ENCODE measurements around the gene TAMALIN.

TAMALIN gene

GRCh38 chr12:52032804-52033445 lies 26.2 kb downstream of the TAMALIN start:
- Histone ChIP-seq H3K36me3 (ENCODE audit: insufficient read depth, low read length) (no peaks in the 10 kb centered on the region), H3K9ac (ENCODE audit: insufficient read length) (peak overlapping the region; percentile 64), H3K4me3 (peak overlapping the region; percentile 71), H3K9me3 (ENCODE audit: low read depth, low read length) (no peaks in the 10 kb centered on the region), H3K27ac (peak overlapping the region; percentile 58; the same call in 1 of the 2 replicates)
- no peak for TF ChIP-seq FOXP2 (optimal IDR thresholded peaks at IDR 0.05; ENCODE audit: control extremely low read depth, extremely low read length, insufficient read depth)
- TF ChIP-seq EZH2 (IDR thresholded peaks at IDR 0.05): no peak
- TF ChIP-seq POLR2AphosphoS5 (IDR thresholded peaks at IDR 0.05; ENCODE audit: borderline replicate concordance, low read depth, low read length): no peak
- no peak for DNase-seq (ENCODE audit: low read depth, low spot score)

DNA sequence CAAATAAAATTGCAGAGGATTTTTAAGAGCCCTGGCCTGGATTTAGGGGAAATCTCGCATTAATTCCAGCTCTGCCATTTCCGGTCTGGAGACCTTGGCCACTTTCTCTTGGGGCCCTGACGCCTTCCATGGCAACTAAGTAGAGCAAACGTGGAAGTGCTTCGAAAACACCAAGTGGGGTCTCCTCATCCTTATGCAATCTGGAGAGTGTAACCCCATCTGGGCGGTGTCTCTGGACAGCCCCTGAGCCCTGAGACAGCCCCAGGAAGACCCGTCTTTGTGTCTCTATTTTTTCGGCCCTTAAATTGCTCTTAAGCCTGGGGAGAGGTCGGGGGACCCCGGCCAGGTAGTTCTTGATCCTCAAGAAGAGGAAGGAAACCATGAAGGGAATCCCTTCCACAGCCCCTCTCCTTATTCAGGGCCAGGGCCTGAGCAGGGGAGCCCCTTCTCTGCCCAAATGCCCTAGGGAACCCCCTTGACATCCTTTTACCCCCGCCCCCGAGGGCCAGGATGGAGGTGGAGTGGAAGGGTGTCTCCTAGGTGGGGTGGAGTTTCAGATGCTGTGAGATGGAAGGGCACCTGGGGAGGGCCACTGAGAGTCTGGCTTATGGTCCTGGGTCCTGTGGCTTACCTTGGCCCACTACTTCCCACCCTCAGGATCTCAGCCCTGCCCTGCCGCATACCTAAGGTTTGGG lies 26.8 kb downstream of the TAMALIN start:
- Histone ChIP-seq H3K9me3 (ENCODE audit: low read depth, low read length) (no peaks in the 10 kb centered on the region), H3K4me3 (peak overlapping the region; percentile 71), H3K36me3 (ENCODE audit: insufficient read depth, low read length) (no peaks in the 10 kb centered on the region), H3K27ac (peak overlapping the region; percentile 58; the same call in 1 of the 2 replicates), H3K9ac (ENCODE audit: insufficient read length) (peak overlapping the region; percentile 64)
- no peak for DNase-seq (ENCODE audit: low read depth, low spot score)
- no peak for TF ChIP-seq EZH2 (IDR thresholded peaks at IDR 0.05)
- TF ChIP-seq POLR2AphosphoS5 (IDR thresholded peaks at IDR 0.05; ENCODE audit: borderline replicate concordance, low read depth, low read length): no peak
- TF ChIP-seq FOXP2 (optimal IDR thresholded peaks at IDR 0.05; ENCODE audit: control extremely low read depth, extremely low read length, insufficient read depth): no peak

GRCh38 chr12:52035190-52035589 lies 28.4 kb downstream of the TAMALIN start:
- H3K9me3 ChIP-seq (ENCODE audit: low read depth, low read length): no peaks in the 10 kb centered on the region
- H3K27ac ChIP-seq: peak overlapping the region; percentile 59; the same call in 1 of the 2 replicates
- H3K4me3 ChIP-seq: no peak overlapping the region
- TF ChIP-seq FOXP2 (optimal IDR thresholded peaks at IDR 0.05; ENCODE audit: control extremely low read depth, extremely low read length, insufficient read depth): no peak
- no peak for TF ChIP-seq POLR2AphosphoS5 (IDR thresholded peaks at IDR 0.05; ENCODE audit: borderline replicate concordance, low read depth, low read length)
- TF ChIP-seq EZH2 (IDR thresholded peaks at IDR 0.05): no peak
- DNase-seq (ENCODE audit: low read depth, low spot score): no peak
- no peaks in the 10 kb centered on the region for H3K36me3 ChIP-seq (ENCODE audit: insufficient read depth, low read length)
- H3K9ac ChIP-seq (ENCODE audit: insufficient read length): no peak overlapping the region

DNA sequence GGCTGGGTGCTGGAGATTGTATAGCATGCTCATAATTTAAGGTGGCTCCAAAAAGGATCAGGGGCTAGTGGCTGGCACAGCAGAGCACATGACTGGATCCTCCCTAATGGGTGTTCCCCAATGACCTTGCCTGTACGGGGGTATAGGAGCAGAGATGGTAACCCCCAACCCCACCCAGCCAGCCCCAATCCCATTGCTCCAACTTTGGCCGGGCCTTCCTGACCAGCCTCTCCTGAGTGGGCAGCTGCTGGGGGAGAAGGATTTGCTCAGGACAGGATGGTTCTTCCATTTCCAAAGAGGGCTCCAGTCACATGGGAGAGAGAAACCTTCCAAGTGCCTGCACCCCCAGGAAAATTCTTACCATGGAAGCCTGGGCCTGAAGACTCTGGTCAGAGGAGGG lies 29.2 kb downstream of the TAMALIN start:
- Histone ChIP-seq H3K9me3 (ENCODE audit: low read depth, low read length) (no peaks in the 10 kb centered on the region), H3K27ac (peak overlapping the region; percentile 60; the same call in 1 of the 2 replicates), H3K9ac (ENCODE audit: insufficient read length) (no peak overlapping the region), H3K4me3 (no peak overlapping the region), H3K36me3 (ENCODE audit: insufficient read depth, low read length) (no peaks in the 10 kb centered on the region)
- DNase-seq (ENCODE audit: low read depth, low spot score): no peak
- TF ChIP-seq EZH2 (IDR thresholded peaks at IDR 0.05) (no peak), FOXP2 (optimal IDR thresholded peaks at IDR 0.05; ENCODE audit: control extremely low read depth, extremely low read length, insufficient read depth) (no peak), POLR2AphosphoS5 (IDR thresholded peaks at IDR 0.05; ENCODE audit: borderline replicate concordance, low read depth, low read length) (no peak)

DNA sequence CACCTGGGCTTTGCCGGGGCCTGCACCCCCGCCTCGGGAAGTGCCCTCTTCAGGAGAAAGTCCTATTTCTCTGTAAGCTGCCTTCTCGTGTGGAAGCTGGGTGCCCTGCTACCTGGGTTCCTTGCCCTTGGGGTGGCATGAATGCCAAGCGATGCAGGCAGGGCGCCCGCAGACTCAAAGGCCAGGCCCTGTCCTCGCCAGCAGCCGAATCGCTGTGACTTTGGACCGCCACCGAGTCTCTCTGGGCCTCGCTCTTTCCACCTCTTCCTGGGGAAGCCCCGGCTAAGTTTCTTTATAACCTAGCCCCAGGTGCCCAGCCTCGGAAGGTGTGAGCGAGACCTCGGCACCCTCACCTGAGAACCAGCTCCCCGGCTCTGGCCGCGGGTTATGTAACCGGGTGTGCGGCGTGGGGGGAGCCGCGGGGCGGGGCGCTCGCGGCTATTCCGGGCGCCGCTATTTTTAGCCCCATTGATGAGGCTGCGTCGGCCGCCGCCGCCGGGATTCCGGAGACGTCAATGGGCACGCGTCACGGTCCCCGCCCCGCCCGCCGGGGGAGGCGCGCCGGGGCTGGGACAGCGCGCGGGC lies 29.9 kb downstream of the TAMALIN start:
- Histone ChIP-seq H3K36me3 (ENCODE audit: insufficient read depth, low read length) (no peaks in the 10 kb centered on the region), H3K27ac (peak overlapping the region; percentile 60; the same call in 1 of the 2 replicates), H3K4me3 (peak overlapping the region; percentile 71), H3K9me3 (ENCODE audit: low read depth, low read length) (no peaks in the 10 kb centered on the region), H3K9ac (ENCODE audit: insufficient read length) (peak overlapping the region; percentile 41)
- 0 out of 2 replicates have a peak, but pooled peaks have one; percentile 30 for TF ChIP-seq POLR2AphosphoS5 (IDR thresholded peaks at IDR 0.05; ENCODE audit: borderline replicate concordance, low read depth, low read length)
- TF ChIP-seq FOXP2 (optimal IDR thresholded peaks at IDR 0.05; ENCODE audit: control extremely low read depth, extremely low read length, insufficient read depth): no peak
- TF ChIP-seq EZH2 (IDR thresholded peaks at IDR 0.05): no peak
- DNase-seq (ENCODE audit: low read depth, low spot score): no peak

GRCh38 chr12:52037248-52037861 lies 30.6 kb downstream of the TAMALIN start:
- peak overlapping the region; percentile 90 for H3K9ac ChIP-seq (ENCODE audit: insufficient read length)
- peak overlapping the region; percentile 93 for H3K4me3 ChIP-seq
- H3K36me3 ChIP-seq (ENCODE audit: insufficient read depth, low read length): no peaks in the 10 kb centered on the region; the same call in 1 of the 2 replicates
- no peak for TF ChIP-seq EZH2 (IDR thresholded peaks at IDR 0.05)
- TF ChIP-seq POLR2AphosphoS5 (IDR thresholded peaks at IDR 0.05; ENCODE audit: borderline replicate concordance, low read depth, low read length): no peak
- TF ChIP-seq FOXP2 (optimal IDR thresholded peaks at IDR 0.05; ENCODE audit: control extremely low read depth, extremely low read length, insufficient read depth): no peak
- peak overlapping the region; percentile 22; the same call in 1 of the 2 replicates for H3K27ac ChIP-seq
- no peak for DNase-seq (ENCODE audit: low read depth, low spot score)
- no peaks in the 10 kb centered on the region for H3K9me3 ChIP-seq (ENCODE audit: low read depth, low read length)

DNA sequence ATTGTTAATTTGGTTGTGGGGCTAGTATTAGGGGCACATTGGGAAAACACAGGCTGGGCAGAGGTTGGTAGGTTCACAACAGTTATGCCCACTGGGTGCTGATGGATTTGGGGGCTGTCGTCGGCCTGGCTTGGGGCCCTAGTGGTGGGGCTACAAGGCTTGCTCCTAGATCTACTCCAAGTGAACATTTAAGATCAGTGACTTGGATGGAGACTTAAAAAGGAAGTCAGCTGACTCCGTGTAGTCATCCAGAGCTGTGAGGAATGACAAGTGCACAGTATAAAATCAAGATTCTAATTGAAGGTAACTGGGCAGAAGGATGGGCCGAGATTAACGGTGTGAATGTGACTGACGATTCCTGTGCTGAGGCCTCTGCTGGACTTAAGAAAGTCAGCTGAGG lies 31.7 kb downstream of the TAMALIN start:
- Histone ChIP-seq H3K9me3 (ENCODE audit: low read depth, low read length) (no peaks in the 10 kb centered on the region), H3K4me3 (peak overlapping the region; percentile 93), H3K27ac (no peak overlapping the region), H3K9ac (ENCODE audit: insufficient read length) (peak overlapping the region; percentile 29), H3K36me3 (ENCODE audit: insufficient read depth, low read length) (no peaks in the 10 kb centered on the region; the same call in 1 of the 2 replicates)
- DNase-seq (ENCODE audit: low read depth, low spot score): no peak
- TF ChIP-seq EZH2 (IDR thresholded peaks at IDR 0.05): no peak

GRCh38 chr12:52041035-52041434 lies 34.3 kb downstream of the TAMALIN start:
- TF ChIP-seq FOXP2 (optimal IDR thresholded peaks at IDR 0.05; ENCODE audit: control extremely low read depth, extremely low read length, insufficient read depth) (no peak), POLR2AphosphoS5 (IDR thresholded peaks at IDR 0.05; ENCODE audit: borderline replicate concordance, low read depth, low read length) (no peak), EZH2 (IDR thresholded peaks at IDR 0.05) (no peak)
- Histone ChIP-seq H3K4me3 (no peak overlapping the region), H3K27ac (no peak overlapping the region), H3K36me3 (ENCODE audit: insufficient read depth, low read length) (no peaks in the 10 kb centered on the region; the same call in 1 of the 2 replicates), H3K9ac (ENCODE audit: insufficient read length) (no peak overlapping the region), H3K9me3 (ENCODE audit: low read depth, low read length) (no peaks in the 10 kb centered on the region)
- DNase-seq (ENCODE audit: low read depth, low spot score): no peak
